HepG2 (cell line): ENCODE measurements around the gene TBC1D22A. TPM values are rescaled to one million over a fixed set of nuclear protein-coding genes. Genes with fewer than 3 reads are reported as not detected.

Experiments
- NFIC ChIP-seq: IDR thresholded peaks from 2 replicates; pipeline ENCODE4 v1.6.1; 2012; ENCODE audit warnings: mild to moderate bottlenecking, low read length, inconsistent platforms
- NR3C1 ChIP-seq: sonication (generic); formaldehyde crosslinking; IDR thresholded peaks from 2 replicates; pipeline ENCODE4 v1.4.0; 2020; ENCODE audit warnings: missing genetic modification reagents
- RFX3 ChIP-seq: IDR thresholded peaks from 2 replicates; pipeline ENCODE4 v1.6.1; 2016; ENCODE audit warnings: missing biosample characterization, missing genetic modification reagents
- SNAI1 ChIP-seq: sonication (generic); formaldehyde crosslinking; IDR thresholded peaks from 2 replicates; pipeline ENCODE4 v1.5.0; 2020; ENCODE audit warnings: mild to moderate bottlenecking, missing genetic modification reagents, borderline replicate concordance
- SSRP1 ChIP-seq: IDR thresholded peaks from 2 replicates; pipeline ENCODE4 v1.6.1; 2016; ENCODE audit warnings: control low read depth
- ZNF335 ChIP-seq: sonication (generic); formaldehyde crosslinking; IDR thresholded peaks from 2 replicates; pipeline ENCODE4 v1.4.0; 2020; ENCODE audit warnings: missing genetic modification reagents
- polyA plus RNA-seq, 8 experiments: library from polyadenylated mRNA; depleted of rRNA in 3 of 8; stranded (reverse) in 7 of 8; unstranded in 1 of 8; fragments of >200 nt; fragmentation: Illumina TruSeq in 4 of 8; extraction: Trizol in 4 of 8; gene quantifications; 2 replicates each; pipeline versions ENCODE4 v1.2.1 to v1.2.3, GENCODE V29; 2011 to 2016; ENCODE audit warnings: low read depth in 4 of 8, missing spikeins in 1 of 8, mixed read lengths in 1 of 8; ENCODE audit not compliant: insufficient read depth in 1 of 8
- total RNA-seq, 5 experiments: library from RNA; depleted of rRNA; stranded (reverse); fragments of >200 nt; fragmentation: Illumina TruSeq; extraction: Trizol; gene quantifications; 2 replicates each; pipeline ENCODE4 v1.2.3, GENCODE V29; 2016; ENCODE audit warnings: low read depth in 1 of 5
- TF ChIP-seq, protein P1 (sequence below), 2 experiments: sonication (generic) in 1 of 2; formaldehyde crosslinking in 1 of 2; IDR thresholded peaks; 2 replicates each; pipeline versions ENCODE4 v1.6.1 to v1.9.0; 2014 to 2022; ENCODE audit warnings: antibody characterized with exemption in 1 of 2, borderline replicate concordance in 1 of 2, inconsistent platforms in 1 of 2, low read depth in 1 of 2, missing genetic modification reagents in 1 of 2
- TF ChIP-seq, protein P2 (sequence below): sonication (generic); formaldehyde crosslinking; IDR thresholded peaks from 2 replicates; pipeline ENCODE4 v1.4.0; 2020; ENCODE audit warnings: missing genetic modification reagents
- TF ChIP-seq, protein P3 (sequence below): sonication (generic); formaldehyde crosslinking; IDR thresholded peaks from 2 replicates; pipeline ENCODE4 v1.4.0; 2020; ENCODE audit warnings: missing genetic modification reagents
- TF ChIP-seq, protein P4 (sequence below): sonication (generic); formaldehyde crosslinking; IDR thresholded peaks from 2 replicates; pipeline ENCODE4 v1.4.0; 2020; ENCODE audit warnings: mild to moderate bottlenecking, missing genetic modification reagents
- TF ChIP-seq, protein P5 (sequence below): sonication (generic); formaldehyde crosslinking; IDR thresholded peaks from 2 replicates; pipeline ENCODE4 v1.4.0; 2020; ENCODE audit warnings: missing genetic modification reagents, borderline replicate concordance

TBC1D22A gene
- total and polyA plus RNA-seq, 2 of the 13 experiments (the other 11 are each of a cell fraction or from before 2014, with no cell fraction given): 17.3 to 18.0 TPM

DNA sequence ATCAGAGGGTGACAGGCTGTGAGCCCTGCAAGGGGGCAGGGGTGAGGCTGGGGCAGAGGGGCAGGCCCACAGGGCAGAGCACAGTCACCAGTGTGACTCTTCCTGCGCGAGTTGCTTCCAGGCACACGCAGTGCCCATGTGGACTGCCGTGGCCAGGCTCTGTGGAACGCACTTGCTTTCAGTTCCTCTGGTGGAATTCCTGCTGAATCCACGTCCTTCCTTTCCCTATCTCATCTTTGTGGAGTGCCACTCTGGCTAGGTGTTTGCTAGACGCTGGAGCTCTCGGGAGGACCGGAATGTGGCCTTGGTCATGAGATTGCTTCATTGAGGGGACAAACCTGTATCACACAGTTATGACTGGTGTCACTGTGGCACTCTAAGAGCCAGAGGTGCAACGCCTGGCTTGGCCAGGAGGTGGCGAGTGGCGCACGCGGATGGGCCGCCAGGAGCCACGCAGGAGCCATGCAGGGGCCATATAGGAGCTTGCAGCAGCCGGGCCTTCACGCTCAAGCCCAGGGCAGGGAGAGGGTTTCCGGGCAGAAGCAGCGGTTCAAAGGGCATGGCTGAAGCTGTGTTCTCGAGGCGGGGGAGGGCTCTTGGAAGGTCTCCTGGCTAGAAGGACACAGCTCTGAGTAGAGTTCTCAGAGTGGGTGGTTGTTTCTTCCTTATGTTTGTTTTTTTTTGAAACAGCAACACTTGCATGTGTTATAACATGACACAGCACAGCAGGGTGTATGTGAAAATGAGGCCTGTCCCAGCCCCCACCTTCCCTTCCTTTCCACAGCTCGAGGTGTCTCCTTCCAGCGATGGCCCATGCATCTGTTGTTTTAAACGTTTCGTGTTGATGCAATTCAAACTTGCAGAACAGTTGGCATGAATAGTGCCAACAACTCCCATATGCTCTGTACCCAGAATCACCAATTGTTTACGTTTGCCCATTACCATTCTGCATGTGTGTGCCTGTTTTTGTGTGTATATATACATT is 36.2 kb downstream of the TBC1D22A start (continued):
- TF ChIP-seq, protein P1, sequence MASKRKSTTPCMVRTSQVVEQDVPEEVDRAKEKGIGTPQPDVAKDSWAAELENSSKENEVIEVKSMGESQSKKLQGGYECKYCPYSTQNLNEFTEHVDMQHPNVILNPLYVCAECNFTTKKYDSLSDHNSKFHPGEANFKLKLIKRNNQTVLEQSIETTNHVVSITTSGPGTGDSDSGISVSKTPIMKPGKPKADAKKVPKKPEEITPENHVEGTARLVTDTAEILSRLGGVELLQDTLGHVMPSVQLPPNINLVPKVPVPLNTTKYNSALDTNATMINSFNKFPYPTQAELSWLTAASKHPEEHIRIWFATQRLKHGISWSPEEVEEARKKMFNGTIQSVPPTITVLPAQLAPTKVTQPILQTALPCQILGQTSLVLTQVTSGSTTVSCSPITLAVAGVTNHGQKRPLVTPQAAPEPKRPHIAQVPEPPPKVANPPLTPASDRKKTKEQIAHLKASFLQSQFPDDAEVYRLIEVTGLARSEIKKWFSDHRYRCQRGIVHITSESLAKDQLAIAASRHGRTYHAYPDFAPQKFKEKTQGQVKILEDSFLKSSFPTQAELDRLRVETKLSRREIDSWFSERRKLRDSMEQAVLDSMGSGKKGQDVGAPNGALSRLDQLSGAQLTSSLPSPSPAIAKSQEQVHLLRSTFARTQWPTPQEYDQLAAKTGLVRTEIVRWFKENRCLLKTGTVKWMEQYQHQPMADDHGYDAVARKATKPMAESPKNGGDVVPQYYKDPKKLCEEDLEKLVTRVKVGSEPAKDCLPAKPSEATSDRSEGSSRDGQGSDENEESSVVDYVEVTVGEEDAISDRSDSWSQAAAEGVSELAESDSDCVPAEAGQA (IDR thresholded peaks at IDR 0.05; ENCODE audit: low read depth): no peak
- TF ChIP-seq, protein P1 (CRISPR knock-in tag; IDR thresholded peaks at IDR 0.05; ENCODE audit: borderline replicate concordance): peak; percentile 55; the same call in 1 of the 2 replicates
- TF ChIP-seq NR3C1 (CRISPR knock-in tag) (no peak), ZNF335 (CRISPR knock-in tag) (peak; percentile 52; the same call in 1 of the 2 replicates), SNAI1 (CRISPR knock-in tag) (no peak), NFIC (no peak), SSRP1 (CRISPR knock-in tag) (0 out of 2 replicates have a peak, but pooled peaks have one; percentile 33), RFX3 (no peak)
- TF ChIP-seq, protein P2, sequence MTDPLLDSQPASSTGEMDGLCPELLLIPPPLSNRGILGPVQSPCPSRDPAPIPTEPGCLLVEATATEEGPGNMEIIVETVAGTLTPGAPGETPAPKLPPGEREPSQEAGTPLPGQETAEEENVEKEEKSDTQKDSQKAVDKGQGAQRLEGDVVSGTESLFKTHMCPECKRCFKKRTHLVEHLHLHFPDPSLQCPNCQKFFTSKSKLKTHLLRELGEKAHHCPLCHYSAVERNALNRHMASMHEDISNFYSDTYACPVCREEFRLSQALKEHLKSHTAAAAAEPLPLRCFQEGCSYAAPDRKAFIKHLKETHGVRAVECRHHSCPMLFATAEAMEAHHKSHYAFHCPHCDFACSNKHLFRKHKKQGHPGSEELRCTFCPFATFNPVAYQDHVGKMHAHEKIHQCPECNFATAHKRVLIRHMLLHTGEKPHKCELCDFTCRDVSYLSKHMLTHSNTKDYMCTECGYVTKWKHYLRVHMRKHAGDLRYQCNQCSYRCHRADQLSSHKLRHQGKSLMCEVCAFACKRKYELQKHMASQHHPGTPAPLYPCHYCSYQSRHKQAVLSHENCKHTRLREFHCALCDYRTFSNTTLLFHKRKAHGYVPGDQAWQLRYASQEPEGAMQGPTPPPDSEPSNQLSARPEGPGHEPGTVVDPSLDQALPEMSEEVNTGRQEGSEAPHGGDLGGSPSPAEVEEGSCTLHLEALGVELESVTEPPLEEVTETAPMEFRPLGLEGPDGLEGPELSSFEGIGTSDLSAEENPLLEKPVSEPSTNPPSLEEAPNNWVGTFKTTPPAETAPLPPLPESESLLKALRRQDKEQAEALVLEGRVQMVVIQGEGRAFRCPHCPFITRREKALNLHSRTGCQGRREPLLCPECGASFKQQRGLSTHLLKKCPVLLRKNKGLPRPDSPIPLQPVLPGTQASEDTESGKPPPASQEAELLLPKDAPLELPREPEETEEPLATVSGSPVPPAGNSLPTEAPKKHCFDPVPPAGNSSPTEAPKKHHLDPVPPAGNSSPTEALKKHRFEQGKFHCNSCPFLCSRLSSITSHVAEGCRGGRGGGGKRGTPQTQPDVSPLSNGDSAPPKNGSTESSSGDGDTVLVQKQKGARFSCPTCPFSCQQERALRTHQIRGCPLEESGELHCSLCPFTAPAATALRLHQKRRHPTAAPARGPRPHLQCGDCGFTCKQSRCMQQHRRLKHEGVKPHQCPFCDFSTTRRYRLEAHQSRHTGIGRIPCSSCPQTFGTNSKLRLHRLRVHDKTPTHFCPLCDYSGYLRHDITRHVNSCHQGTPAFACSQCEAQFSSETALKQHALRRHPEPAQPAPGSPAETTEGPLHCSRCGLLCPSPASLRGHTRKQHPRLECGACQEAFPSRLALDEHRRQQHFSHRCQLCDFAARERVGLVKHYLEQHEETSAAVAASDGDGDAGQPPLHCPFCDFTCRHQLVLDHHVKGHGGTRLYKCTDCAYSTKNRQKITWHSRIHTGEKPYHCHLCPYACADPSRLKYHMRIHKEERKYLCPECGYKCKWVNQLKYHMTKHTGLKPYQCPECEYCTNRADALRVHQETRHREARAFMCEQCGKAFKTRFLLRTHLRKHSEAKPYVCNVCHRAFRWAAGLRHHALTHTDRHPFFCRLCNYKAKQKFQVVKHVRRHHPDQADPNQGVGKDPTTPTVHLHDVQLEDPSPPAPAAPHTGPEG (CRISPR knock-in tag): peak; percentile 27; the same call in 1 of the 2 replicates
- TF ChIP-seq, protein P3, sequence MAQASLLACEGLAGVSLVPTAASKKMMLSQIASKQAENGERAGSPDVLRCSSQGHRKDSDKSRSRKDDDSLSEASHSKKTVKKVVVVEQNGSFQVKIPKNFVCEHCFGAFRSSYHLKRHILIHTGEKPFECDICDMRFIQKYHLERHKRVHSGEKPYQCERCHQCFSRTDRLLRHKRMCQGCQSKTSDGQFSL (CRISPR knock-in tag): 0 out of 2 replicates have a peak, but pooled peaks have one; percentile 12
- TF ChIP-seq, protein P4, sequence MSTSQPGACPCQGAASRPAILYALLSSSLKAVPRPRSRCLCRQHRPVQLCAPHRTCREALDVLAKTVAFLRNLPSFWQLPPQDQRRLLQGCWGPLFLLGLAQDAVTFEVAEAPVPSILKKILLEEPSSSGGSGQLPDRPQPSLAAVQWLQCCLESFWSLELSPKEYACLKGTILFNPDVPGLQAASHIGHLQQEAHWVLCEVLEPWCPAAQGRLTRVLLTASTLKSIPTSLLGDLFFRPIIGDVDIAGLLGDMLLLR (CRISPR knock-in tag): peak; percentile 16; the same call in 1 of the 2 replicates
- TF ChIP-seq, protein P5, sequence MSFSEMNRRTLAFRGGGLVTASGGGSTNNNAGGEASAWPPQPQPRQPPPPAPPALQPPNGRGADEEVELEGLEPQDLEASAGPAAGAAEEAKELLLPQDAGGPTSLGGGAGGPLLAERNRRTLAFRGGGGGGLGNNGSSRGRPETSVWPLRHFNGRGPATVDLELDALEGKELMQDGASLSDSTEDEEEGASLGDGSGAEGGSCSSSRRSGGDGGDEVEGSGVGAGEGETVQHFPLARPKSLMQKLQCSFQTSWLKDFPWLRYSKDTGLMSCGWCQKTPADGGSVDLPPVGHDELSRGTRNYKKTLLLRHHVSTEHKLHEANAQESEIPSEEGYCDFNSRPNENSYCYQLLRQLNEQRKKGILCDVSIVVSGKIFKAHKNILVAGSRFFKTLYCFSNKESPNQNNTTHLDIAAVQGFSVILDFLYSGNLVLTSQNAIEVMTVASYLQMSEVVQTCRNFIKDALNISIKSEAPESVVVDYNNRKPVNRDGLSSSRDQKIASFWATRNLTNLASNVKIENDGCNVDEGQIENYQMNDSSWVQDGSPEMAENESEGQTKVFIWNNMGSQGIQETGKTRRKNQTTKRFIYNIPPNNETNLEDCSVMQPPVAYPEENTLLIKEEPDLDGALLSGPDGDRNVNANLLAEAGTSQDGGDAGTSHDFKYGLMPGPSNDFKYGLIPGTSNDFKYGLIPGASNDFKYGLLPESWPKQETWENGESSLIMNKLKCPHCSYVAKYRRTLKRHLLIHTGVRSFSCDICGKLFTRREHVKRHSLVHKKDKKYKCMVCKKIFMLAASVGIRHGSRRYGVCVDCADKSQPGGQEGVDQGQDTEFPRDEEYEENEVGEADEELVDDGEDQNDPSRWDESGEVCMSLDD (CRISPR knock-in tag): peak; percentile 85; the same call in 1 of the 2 replicates
